Muscle layer of colon (tissue), 2 donors: ENCODE results near the gene EPHA2.

Experiments
- H3K27ac ChIP-seq: one replicate; pipeline ENCODE4 v1.7.0; 2013; ENCODE audit warnings: low read depth, mild to moderate bottlenecking, low read length, moderate library complexity
- H3K27me3 ChIP-seq, 2 donors: one replicate each; pipeline ENCODE4 v1.7.0; 2013; ENCODE audit warnings: low read length in 2 of 2, mild to moderate bottlenecking in 2 of 2; ENCODE audit not compliant: insufficient read depth in 2 of 2, control insufficient read depth in 1 of 2
- H3K36me3 ChIP-seq: one replicate; pipeline ENCODE4 v1.7.0; 2013; ENCODE audit warnings: mild to moderate bottlenecking, low read length; ENCODE audit not compliant: insufficient read depth
- H3K4me1 ChIP-seq: one replicate; pipeline ENCODE4 v1.7.0; 2013; ENCODE audit warnings: mild to moderate bottlenecking, low read length; ENCODE audit not compliant: insufficient read depth
- H3K4me3 ChIP-seq, 2 donors: one replicate each; pipeline ENCODE4 v1.7.0; 2013; ENCODE audit warnings: low read length in 2 of 2, low read depth in 1 of 2, mild to moderate bottlenecking in 1 of 2, moderate library complexity in 1 of 2
- H3K9ac ChIP-seq: one replicate; pipeline ENCODE4 v1.7.0; 2013; ENCODE audit warnings: low read length
- H3K9me3 ChIP-seq: one replicate; pipeline ENCODE4 v1.7.0; 2013; ENCODE audit warnings: mild to moderate bottlenecking, low read length
- donor health status: abdominal sarcoma.
- donor health status: Adenocarcinoma of cecum.

The EPHA2 gene

GRCh38 chr1:16077406-16078245 is 78.2 kb downstream of the EPHA2 start:
- Histone ChIP-seq H3K27me3 (no peaks in the 10 kb centered on the region), H3K4me1 (peaks cover 21% of the 10 kb centered on the region), H3K4me3 (no peak overlapping the region), H3K9me3 (no peaks in the 10 kb centered on the region), H3K27ac (no peak overlapping the region), H3K36me3 (no peaks in the 10 kb centered on the region), H3K9ac (no peak overlapping the region)

- Histone ChIP-seq H3K27me3 (no peaks in the 10 kb centered on the region), H3K9ac (no peak overlapping the region), H3K4me3 (no peak overlapping the region), H3K9me3 (no peaks in the 10 kb centered on the region), H3K27ac (no peak overlapping the region), H3K36me3 (no peaks in the 10 kb centered on the region), H3K4me1 (peaks cover 21% of the 10 kb centered on the region)
Observed at GRCh38 chr1:16076865-16077238, 79.0 kb downstream of the EPHA2 start.

- Histone ChIP-seq H3K9ac (no peak overlapping the region), H3K27ac (no peak overlapping the region), H3K4me1 (peaks cover 21% of the 10 kb centered on the region)
Observed at GRCh38 chr1:16076031-16076864, 79.6 kb downstream of the EPHA2 start.

GRCh38 chr1:16075337-16076030 is 80.4 kb downstream of the EPHA2 start:
- Histone ChIP-seq H3K4me3 (no peak overlapping the region), H3K27ac (no peak overlapping the region), H3K9ac (no peak overlapping the region), H3K4me1 (peaks cover 21% of the 10 kb centered on the region), H3K27me3 (no peaks in the 10 kb centered on the region), H3K36me3 (no peaks in the 10 kb centered on the region), H3K9me3 (no peaks in the 10 kb centered on the region)

More at GRCh38 chr1:16076031-16076864, 79.6 kb downstream of the EPHA2 start:
- Histone ChIP-seq H3K36me3 (no peaks in the 10 kb centered on the region), H3K27me3 (no peaks in the 10 kb centered on the region), H3K4me3 (no peak overlapping the region), H3K9me3 (no peaks in the 10 kb centered on the region)
